Keratinocyte (primary cell): ENCODE measurements around the gene ANXA1. TPM values are rescaled to one million over a fixed set of nuclear protein-coding genes. Genes with fewer than 3 reads are reported as not detected.
"Not testable (repeated sequence)": the region's sequence is repeated elsewhere in the genome, so short reads cannot be mapped to it uniquely, and the experiment has no call there.

ENCODE experiments used
- DNase-seq: peaks from one replicate; pipeline ENCODE4 v3.0.0-alpha.2; 2011; ENCODE audit warnings: low read depth, missing footprints, low spot score
- FAIRE-seq: peaks from 2 replicates; lab custom pipeline; 2011; peaks lifted over from hg19 to GRCh38; lab: Jason Lieb, UNC
- H2AFZ ChIP-seq: 2 replicates; pipeline ENCODE4 v1.6.0; 2012; ENCODE audit warnings: low read length, control low read depth, inconsistent platforms; ENCODE audit not compliant: control insufficient read depth
- H3K27ac ChIP-seq: 2 replicates; pipeline ENCODE4 v1.5.1; 2011; ENCODE audit warnings: low read length; ENCODE audit not compliant: control insufficient read depth, insufficient read depth
- H3K27me3 ChIP-seq: 3 replicates; pipeline ENCODE4 v1.6.0; 2011; ENCODE audit warnings: low read length; ENCODE audit not compliant: control insufficient read depth, insufficient read depth; ENCODE audit errors: extremely low read depth
- H3K36me3 ChIP-seq, 2 experiments: 2 replicates in 1 of 2; 3 replicates in 1 of 2; pipeline ENCODE4 v1.5.1; 2011; ENCODE audit warnings: low read length in 2 of 2, mild to moderate bottlenecking in 1 of 2; ENCODE audit not compliant: control insufficient read depth in 2 of 2, insufficient read depth in 2 of 2; ENCODE audit errors: extremely low read depth in 1 of 2
- H3K4me1 ChIP-seq: 3 replicates; pipeline ENCODE4 v1.5.1; 2011; ENCODE audit warnings: low read length; ENCODE audit not compliant: control insufficient read depth, insufficient read depth; ENCODE audit errors: extremely low read depth
- H3K4me2 ChIP-seq: 3 replicates; pipeline ENCODE4 v1.6.0; 2011; ENCODE audit warnings: low read depth, low read length; ENCODE audit not compliant: control insufficient read depth, insufficient read depth; ENCODE audit errors: extremely low read depth
- H3K4me3 ChIP-seq, 3 experiments: fragments of 200-600 bp in 1 of 3; sonication (generic) in 1 of 3; 2 replicates in 2 of 3; 3 replicates in 1 of 3; pipeline ENCODE4 v1.5.1; 2011 to 2016; ENCODE audit warnings: low read length in 3 of 3, mild to moderate bottlenecking in 3 of 3, control low read depth in 2 of 3, inconsistent platforms in 1 of 3, low read depth in 1 of 3, mixed read lengths in 1 of 3, mixed run types in 1 of 3, moderate library complexity in 1 of 3; ENCODE audit not compliant: control insufficient read depth in 2 of 3, insufficient read depth in 2 of 3; ENCODE audit errors: extremely low read depth in 1 of 3
- H3K79me2 ChIP-seq: 2 replicates; pipeline ENCODE4 v1.6.0; 2012; ENCODE audit warnings: low read length; ENCODE audit not compliant: control insufficient read depth, insufficient read depth
- H3K9ac ChIP-seq: 3 replicates; pipeline ENCODE4 v1.6.0; 2011; ENCODE audit warnings: low read length; ENCODE audit not compliant: control insufficient read depth, insufficient read depth; ENCODE audit errors: extremely low read depth
- H3K9me1 ChIP-seq: 3 replicates; pipeline ENCODE4 v1.6.0; 2011; ENCODE audit warnings: low read length; ENCODE audit not compliant: control insufficient read depth, insufficient read depth; ENCODE audit errors: extremely low read depth
- H3K9me3 ChIP-seq: 2 replicates; pipeline ENCODE4 v1.5.1; 2012; ENCODE audit warnings: low read depth, low read length; ENCODE audit not compliant: control insufficient read depth
- H4K20me1 ChIP-seq: 3 replicates; pipeline ENCODE4 v1.6.0; 2011; ENCODE audit warnings: low read length; ENCODE audit not compliant: control insufficient read depth, insufficient read depth; ENCODE audit errors: extremely low read depth
- EZH2 ChIP-seq: IDR thresholded peaks from one replicate; pipeline ENCODE4 v1.6.1; 2012; ENCODE audit warnings: inconsistent platforms, mild to moderate bottlenecking, low read length, moderate library complexity
- dilution Hi-C: fragments of 300-500 bp; cut with MboI; formaldehyde crosslinking; loops from one replicate; pipeline ENCODE4 v1.7.0; 2020; ENCODE audit warnings: low sequenced_read_pairs; ENCODE audit not compliant: extremely low pct_ligation_motif_present
- polyA plus RNA-seq, 5 experiments: library from polyadenylated mRNA; depleted of rRNA in 3 of 5; stranded (reverse) in 3 of 5; stranded (forward) in 1 of 5; unstranded in 1 of 5; fragments of >200 nt; gene quantifications; 1 replicate in 1 of 5; 2 replicates in 3 of 5; 3 replicates in 1 of 5; pipeline versions ENCODE4 v1.2.1 to v1.2.3, GENCODE V29; 2011 to 2012; ENCODE audit warnings: missing spikeins in 2 of 5, low read depth in 1 of 5, low replicate concordance in 1 of 5
- TF ChIP-seq, protein P1 (sequence below), 3 experiments: IDR thresholded peaks in 1 of 3; conservative IDR thresholded peaks in 1 of 3; optimal IDR thresholded peaks in 1 of 3; 2 replicates in 2 of 3; 3 replicates in 1 of 3; pipeline versions ENCODE3 to v1.5.1; 2011; ENCODE audit warnings: low read length in 3 of 3, mild to moderate bottlenecking in 3 of 3, moderate library complexity in 2 of 3, control low read depth in 1 of 3, inconsistent platforms in 1 of 3; ENCODE audit not compliant: insufficient read depth in 2 of 3; ENCODE audit errors: extremely low read depth in 1 of 3

Gene ANXA1
- polyA plus RNA-seq, 1 donor (not counting 4 experiments of a cell fraction or from before 2014, with no cell fraction given): 1,449 TPM

DNA sequence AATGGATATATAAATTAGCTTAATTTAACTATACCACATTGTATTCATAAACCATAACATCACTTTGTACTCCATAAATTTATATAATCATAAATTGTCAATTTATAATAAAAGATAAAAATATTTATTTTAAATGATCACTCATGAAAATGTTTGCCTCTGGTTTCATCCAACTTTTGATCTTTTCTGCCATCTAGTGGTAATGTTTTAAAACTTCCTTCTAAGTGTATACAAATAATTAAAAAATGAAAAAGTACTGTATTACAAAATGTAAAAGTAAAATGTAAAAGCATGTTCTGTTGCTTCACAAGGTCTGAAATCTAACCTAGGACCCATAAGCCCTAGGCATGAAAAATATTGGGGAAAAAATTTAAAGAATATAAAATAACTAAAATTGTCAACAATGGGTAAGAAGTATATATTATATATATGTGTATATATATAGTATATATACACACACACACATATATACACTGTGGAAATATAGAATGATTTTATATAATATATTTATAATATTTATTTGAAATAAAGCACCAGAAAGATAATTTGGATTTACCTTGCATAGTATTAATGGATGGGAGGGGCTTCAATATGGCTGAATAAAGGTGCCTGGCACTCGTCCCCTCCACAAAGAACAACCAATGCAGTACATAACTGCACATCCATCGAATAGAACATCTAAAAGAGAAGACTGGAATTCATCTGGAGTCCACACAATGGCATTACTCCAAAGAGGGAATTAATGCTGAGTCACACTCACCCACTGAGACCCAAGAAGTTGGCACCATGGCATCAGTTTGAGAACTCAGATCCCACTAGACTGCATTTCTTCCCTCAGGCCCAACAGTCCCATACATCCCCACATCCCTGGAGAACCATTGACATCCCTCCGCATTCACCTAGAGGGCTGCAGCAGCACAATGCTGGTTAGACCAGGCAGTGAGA lies 32.5 kb downstream of the ANXA1 start:
- H2AFZ ChIP-seq: no peak overlapping the region
- H3K36me3 ChIP-seq: no peaks in the 10 kb centered on the region
- H3K9ac ChIP-seq: no peak overlapping the region
- FAIRE-seq (no peak), DNase-seq (no peak)
- H3K79me2 ChIP-seq: no peaks in the 10 kb centered on the region
- no peaks in the 10 kb centered on the region for H3K9me1 ChIP-seq
- peaks cover 2% of the 10 kb centered on the region for H3K27me3 ChIP-seq
- no peak overlapping the region for H3K4me3 ChIP-seq
- H3K9me3 ChIP-seq: no peaks in the 10 kb centered on the region
- dilution Hi-C loops: no loop called here
- no peak overlapping the region for H3K4me2 ChIP-seq
- H3K27ac ChIP-seq: no peak overlapping the region
- TF ChIP-seq EZH2: no peak
- TF ChIP-seq, protein P1, sequence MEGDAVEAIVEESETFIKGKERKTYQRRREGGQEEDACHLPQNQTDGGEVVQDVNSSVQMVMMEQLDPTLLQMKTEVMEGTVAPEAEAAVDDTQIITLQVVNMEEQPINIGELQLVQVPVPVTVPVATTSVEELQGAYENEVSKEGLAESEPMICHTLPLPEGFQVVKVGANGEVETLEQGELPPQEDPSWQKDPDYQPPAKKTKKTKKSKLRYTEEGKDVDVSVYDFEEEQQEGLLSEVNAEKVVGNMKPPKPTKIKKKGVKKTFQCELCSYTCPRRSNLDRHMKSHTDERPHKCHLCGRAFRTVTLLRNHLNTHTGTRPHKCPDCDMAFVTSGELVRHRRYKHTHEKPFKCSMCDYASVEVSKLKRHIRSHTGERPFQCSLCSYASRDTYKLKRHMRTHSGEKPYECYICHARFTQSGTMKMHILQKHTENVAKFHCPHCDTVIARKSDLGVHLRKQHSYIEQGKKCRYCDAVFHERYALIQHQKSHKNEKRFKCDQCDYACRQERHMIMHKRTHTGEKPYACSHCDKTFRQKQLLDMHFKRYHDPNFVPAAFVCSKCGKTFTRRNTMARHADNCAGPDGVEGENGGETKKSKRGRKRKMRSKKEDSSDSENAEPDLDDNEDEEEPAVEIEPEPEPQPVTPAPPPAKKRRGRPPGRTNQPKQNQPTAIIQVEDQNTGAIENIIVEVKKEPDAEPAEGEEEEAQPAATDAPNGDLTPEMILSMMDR (optimal IDR thresholded peaks at IDR 0.05 in 1 of 3, IDR thresholded peaks at IDR 0.05 in 1 of 3, conservative IDR thresholded peaks at IDR 0.05 in 1 of 3; ENCODE audit: extremely low read depth in 1 of 3, insufficient read depth in 2 of 3, low read length in 3 of 3): no peak
- H4K20me1 ChIP-seq: no peaks in the 10 kb centered on the region
- H3K4me1 ChIP-seq: no peaks in the 10 kb centered on the region

- H3K79me2 ChIP-seq, H3K9me1 ChIP-seq, dilution Hi-C loops, H3K36me3 ChIP-seq, H3K4me2 ChIP-seq, H3K9me3 ChIP-seq, H3K4me1 ChIP-seq, H3K27me3 ChIP-seq, H3K4me3 ChIP-seq, H3K27ac ChIP-seq, H4K20me1 ChIP-seq, DNase-seq, H2AFZ ChIP-seq, H3K9ac ChIP-seq: not testable (repeated sequence)
- FAIRE-seq: peak; percentile 41
Measured at GRCh38 chr9:73191109-73191508, 39.4 kb downstream of the ANXA1 start.
